HepG2 (cell line): ENCODE results near the gene WDR76. TPM values are rescaled to one million over a fixed set of nuclear protein-coding genes. Genes with fewer than 3 reads are reported as not detected.
A peak's percentile ranks its signal among the peaks of the same experiment; 100 is the strongest.

ENCODE experiments used
- ARHGAP35 ChIP-seq: sonication (generic); formaldehyde crosslinking; IDR thresholded peaks from 2 replicates; pipeline ENCODE4 v1.9.0; 2022; ENCODE audit warnings: mild to moderate bottlenecking, inconsistent platforms, moderate library complexity, missing genetic modification reagents, borderline replicate concordance
- CENPT ChIP-seq: sonication (generic); formaldehyde crosslinking; IDR thresholded peaks from 2 replicates; pipeline ENCODE4 v1.8.0; 2022; ENCODE audit warnings: low read depth, mild to moderate bottlenecking, moderate library complexity, missing genetic modification reagents
- CHD4 ChIP-seq: fragments of 200-600 bp; sonication (generic); IDR thresholded peaks from 2 replicates; pipeline ENCODE4 v1.7.0; 2017; ENCODE audit warnings: mild to moderate bottlenecking, low read length, borderline replicate concordance
- HHEX ChIP-seq: IDR thresholded peaks from 2 replicates; pipeline ENCODE4 v1.6.1; 2016; ENCODE audit warnings: control low read depth
- IKZF1 ChIP-seq: fragments of 450-650 bp; IDR thresholded peaks from 2 replicates; pipeline ENCODE4 v1.7.1; 2016
- MTA3 ChIP-seq: sonication (generic); formaldehyde crosslinking; IDR thresholded peaks from 2 replicates; pipeline ENCODE4 v1.4.0; 2020; ENCODE audit warnings: missing genetic modification reagents
- NFKBIZ ChIP-seq: IDR thresholded peaks from 2 replicates; pipeline ENCODE4 v1.6.1; 2018; ENCODE audit warnings: missing genetic modification reagents, missing compliant biosample characterization
- SIX1 ChIP-seq: sonication (generic); formaldehyde crosslinking; IDR thresholded peaks from 2 replicates; pipeline ENCODE4 v1.4.0; 2020; ENCODE audit warnings: missing genetic modification reagents, borderline replicate concordance
- ZC3H13 ChIP-seq: sonication (generic); formaldehyde crosslinking; IDR thresholded peaks from 2 replicates; pipeline ENCODE4 v1.8.1; 2023; ENCODE audit warnings: mild to moderate bottlenecking, missing genetic modification reagents, moderate library complexity
- ZFYVE20 ChIP-seq: sonication (generic); formaldehyde crosslinking; IDR thresholded peaks from 2 replicates; pipeline ENCODE4 v1.8.0; 2023; ENCODE audit warnings: low read depth, mild to moderate bottlenecking, moderate library complexity, missing genetic modification reagents, borderline replicate concordance
- ZNF446 ChIP-seq: sonication (generic); formaldehyde crosslinking; IDR thresholded peaks from 2 replicates; pipeline ENCODE4 v1.5.0; 2020; ENCODE audit warnings: mild to moderate bottlenecking, missing genetic modification reagents
- ZNF501 ChIP-seq: sonication (generic); formaldehyde crosslinking; IDR thresholded peaks from 2 replicates; pipeline ENCODE4 v1.5.1; 2020; ENCODE audit warnings: mild to moderate bottlenecking, moderate library complexity, missing genetic modification reagents
- polyA plus RNA-seq, 8 experiments: library from polyadenylated mRNA; depleted of rRNA in 3 of 8; stranded (reverse) in 7 of 8; unstranded in 1 of 8; fragments of >200 nt; fragmentation: Illumina TruSeq in 4 of 8; extraction: Trizol in 4 of 8; gene quantifications; 2 replicates each; pipeline versions ENCODE4 v1.2.1 to v1.2.3, GENCODE V29; 2011 to 2016; ENCODE audit warnings: low read depth in 4 of 8, missing spikeins in 1 of 8, mixed read lengths in 1 of 8; ENCODE audit not compliant: insufficient read depth in 1 of 8
- total RNA-seq, 5 experiments: library from RNA; depleted of rRNA; stranded (reverse); fragments of >200 nt; fragmentation: Illumina TruSeq; extraction: Trizol; gene quantifications; 2 replicates each; pipeline ENCODE4 v1.2.3, GENCODE V29; 2016; ENCODE audit warnings: low read depth in 1 of 5
- TF ChIP-seq, protein P1 (sequence below): sonication (generic); formaldehyde crosslinking; IDR thresholded peaks from 2 replicates; pipeline ENCODE4 v1.5.1; 2020; ENCODE audit warnings: missing genetic modification reagents, mild to moderate bottlenecking, borderline replicate concordance
- TF ChIP-seq, protein P2 (sequence below), 2 experiments: sonication (generic) in 1 of 2; formaldehyde crosslinking in 1 of 2; IDR thresholded peaks; 2 replicates each; pipeline versions ENCODE4 v1.4.0 to v1.6.1; 2018 to 2020; ENCODE audit warnings: missing genetic modification reagents in 2 of 2, borderline replicate concordance in 1 of 2, low read depth in 1 of 2, mild to moderate bottlenecking in 1 of 2, missing biosample characterization in 1 of 2
- TF ChIP-seq, protein P3 (sequence below): sonication (generic); formaldehyde crosslinking; IDR thresholded peaks from 2 replicates; pipeline ENCODE4 v1.5.0; 2020; ENCODE audit warnings: missing genetic modification reagents
- TF ChIP-seq, protein P4 (sequence below): IDR thresholded peaks from 2 replicates; pipeline ENCODE4 v1.6.1; 2016; ENCODE audit warnings: missing biosample characterization, missing genetic modification reagents, low read depth
- TF ChIP-seq, protein P5 (sequence below): sonication (generic); formaldehyde crosslinking; IDR thresholded peaks from 2 replicates; pipeline ENCODE4 v1.8.1; 2023; ENCODE audit warnings: mild to moderate bottlenecking, moderate library complexity, missing genetic modification reagents

The WDR76 gene
- total and polyA plus RNA-seq, 2 of the 13 experiments (the other 11 are each of a cell fraction or from before 2014, with no cell fraction given), result 1.1 to 9.7 TPM

DNA sequence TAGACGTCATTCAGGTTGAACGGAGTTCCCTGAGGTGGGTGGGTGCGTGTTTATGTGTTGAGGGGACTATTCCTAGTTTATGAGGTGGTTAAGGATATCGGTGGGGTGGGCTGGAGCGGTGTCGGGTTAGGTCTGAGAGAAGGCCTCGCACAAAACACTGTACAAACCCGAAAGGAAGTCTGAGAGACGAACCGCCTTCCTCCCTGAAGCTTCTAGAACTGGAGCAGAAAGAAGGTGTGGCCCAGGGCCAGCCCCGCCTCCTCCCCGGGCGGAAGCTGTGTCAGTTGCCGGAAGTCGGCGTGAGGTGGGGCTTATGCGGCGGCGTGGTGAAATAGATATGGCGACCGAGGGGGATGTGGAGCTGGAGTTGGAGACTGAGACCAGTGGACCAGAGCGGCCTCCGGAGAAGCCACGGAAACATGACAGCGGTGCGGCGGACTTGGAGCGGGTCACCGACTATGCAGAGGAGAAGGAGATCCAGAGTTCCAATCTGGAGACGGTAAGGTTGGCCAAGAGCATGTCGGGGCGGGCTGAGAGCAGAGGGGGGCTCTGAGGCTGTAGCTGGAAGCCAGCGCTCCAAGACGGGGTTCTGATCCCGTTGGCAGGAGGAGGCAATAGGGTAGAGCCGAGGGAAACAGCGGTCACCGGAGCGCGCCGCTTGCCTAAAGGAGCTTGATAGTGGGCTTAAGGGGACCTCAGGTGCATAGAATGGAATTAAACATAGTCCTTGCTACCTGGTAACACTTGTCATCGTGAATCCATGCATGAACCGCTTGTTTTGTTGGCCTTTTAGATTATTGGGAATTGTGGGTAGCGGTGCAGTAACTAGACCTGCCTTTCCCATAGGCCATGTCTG, 26.3 kb upstream of the WDR76 start, which contains the start of gene HYPK (continued):
- TF ChIP-seq, protein P1, sequence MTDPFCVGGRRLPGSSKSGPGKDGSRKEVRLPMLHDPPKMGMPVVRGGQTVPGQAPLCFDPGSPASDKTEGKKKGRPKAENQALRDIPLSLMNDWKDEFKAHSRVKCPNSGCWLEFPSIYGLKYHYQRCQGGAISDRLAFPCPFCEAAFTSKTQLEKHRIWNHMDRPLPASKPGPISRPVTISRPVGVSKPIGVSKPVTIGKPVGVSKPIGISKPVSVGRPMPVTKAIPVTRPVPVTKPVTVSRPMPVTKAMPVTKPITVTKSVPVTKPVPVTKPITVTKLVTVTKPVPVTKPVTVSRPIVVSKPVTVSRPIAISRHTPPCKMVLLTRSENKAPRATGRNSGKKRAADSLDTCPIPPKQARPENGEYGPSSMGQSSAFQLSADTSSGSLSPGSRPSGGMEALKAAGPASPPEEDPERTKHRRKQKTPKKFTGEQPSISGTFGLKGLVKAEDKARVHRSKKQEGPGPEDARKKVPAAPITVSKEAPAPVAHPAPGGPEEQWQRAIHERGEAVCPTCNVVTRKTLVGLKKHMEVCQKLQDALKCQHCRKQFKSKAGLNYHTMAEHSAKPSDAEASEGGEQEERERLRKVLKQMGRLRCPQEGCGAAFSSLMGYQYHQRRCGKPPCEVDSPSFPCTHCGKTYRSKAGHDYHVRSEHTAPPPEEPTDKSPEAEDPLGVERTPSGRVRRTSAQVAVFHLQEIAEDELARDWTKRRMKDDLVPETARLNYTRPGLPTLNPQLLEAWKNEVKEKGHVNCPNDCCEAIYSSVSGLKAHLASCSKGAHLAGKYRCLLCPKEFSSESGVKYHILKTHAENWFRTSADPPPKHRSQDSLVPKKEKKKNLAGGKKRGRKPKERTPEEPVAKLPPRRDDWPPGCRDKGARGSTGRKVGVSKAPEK, result no peak
- TF ChIP-seq CENPT (CRISPR knock-in tag) (0 out of 2 replicates have a peak, but pooled peaks have one; percentile 79), CHD4 (no peak), SIX1 (peak; percentile 45; the same call in 1 of the 2 replicates), HHEX (CRISPR knock-in tag) (no peak), ZNF446 (CRISPR knock-in tag) (no peak), MTA3 (CRISPR knock-in tag) (no peak), ZFYVE20 (CRISPR knock-in tag) (no peak), IKZF1 (no peak), ARHGAP35 (CRISPR knock-in tag) (no peak; the same call in 1 of the 2 replicates), ZNF501 (CRISPR knock-in tag) (peak; percentile 93), NFKBIZ (CRISPR knock-in tag) (no peak), ZC3H13 (CRISPR knock-in tag) (peak; percentile 82; the same call in 1 of the 2 replicates)
- TF ChIP-seq, protein P2, sequence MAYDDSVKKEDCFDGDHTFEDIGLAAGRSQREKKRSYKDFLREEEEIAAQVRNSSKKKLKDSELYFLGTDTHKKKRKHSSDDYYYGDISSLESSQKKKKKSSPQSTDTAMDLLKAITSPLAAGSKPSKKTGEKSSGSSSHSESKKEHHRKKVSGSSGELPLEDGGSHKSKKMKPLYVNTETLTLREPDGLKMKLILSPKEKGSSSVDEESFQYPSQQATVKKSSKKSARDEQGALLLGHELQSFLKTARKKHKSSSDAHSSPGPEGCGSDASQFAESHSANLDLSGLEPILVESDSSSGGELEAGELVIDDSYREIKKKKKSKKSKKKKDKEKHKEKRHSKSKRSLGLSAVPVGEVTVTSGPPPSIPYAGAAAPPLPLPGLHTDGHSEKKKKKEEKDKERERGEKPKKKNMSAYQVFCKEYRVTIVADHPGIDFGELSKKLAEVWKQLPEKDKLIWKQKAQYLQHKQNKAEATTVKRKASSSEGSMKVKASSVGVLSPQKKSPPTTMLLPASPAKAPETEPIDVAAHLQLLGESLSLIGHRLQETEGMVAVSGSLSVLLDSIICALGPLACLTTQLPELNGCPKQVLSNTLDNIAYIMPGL (CRISPR knock-in tag; IDR thresholded peaks at IDR 0.05; ENCODE audit: borderline replicate concordance in 1 of 2, low read depth in 1 of 2), result peak; percentile 79 to 81; a peak in 2 of 4 replicates
- TF ChIP-seq, protein P3, sequence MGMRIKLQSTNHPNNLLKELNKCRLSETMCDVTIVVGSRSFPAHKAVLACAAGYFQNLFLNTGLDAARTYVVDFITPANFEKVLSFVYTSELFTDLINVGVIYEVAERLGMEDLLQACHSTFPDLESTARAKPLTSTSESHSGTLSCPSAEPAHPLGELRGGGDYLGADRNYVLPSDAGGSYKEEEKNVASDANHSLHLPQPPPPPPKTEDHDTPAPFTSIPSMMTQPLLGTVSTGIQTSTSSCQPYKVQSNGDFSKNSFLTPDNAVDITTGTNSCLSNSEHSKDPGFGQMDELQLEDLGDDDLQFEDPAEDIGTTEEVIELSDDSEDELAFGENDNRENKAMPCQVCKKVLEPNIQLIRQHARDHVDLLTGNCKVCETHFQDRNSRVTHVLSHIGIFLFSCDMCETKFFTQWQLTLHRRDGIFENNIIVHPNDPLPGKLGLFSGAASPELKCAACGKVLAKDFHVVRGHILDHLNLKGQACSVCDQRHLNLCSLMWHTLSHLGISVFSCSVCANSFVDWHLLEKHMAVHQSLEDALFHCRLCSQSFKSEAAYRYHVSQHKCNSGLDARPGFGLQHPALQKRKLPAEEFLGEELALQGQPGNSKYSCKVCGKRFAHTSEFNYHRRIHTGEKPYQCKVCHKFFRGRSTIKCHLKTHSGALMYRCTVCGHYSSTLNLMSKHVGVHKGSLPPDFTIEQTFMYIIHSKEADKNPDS (CRISPR knock-in tag), result no peak
- TF ChIP-seq, protein P4, sequence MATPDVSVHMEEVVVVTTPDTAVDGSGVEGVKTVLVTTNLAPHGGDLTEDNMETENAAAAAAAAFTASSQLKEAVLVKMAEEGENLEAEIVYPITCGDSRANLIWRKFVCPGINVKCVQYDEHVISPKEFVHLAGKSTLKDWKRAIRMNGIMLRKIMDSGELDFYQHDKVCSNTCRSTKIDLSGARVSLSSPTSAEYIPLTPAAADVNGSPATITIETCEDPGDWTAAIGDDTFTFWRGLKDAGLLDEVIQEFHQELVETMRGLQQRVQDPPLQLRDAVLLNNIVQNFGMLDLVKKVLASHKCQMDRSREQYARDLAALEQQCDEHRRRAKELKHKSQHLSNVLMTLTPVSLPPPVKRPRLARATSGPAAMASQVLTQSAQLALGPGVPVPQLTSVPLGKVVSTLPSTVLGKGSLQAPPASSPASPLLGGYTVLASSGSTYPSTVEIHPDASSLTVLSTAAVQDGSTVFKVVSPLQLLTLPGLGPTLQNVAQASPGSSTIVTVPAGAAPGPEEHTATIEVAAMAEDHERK (CRISPR knock-in tag), result no peak
- TF ChIP-seq, protein P5, sequence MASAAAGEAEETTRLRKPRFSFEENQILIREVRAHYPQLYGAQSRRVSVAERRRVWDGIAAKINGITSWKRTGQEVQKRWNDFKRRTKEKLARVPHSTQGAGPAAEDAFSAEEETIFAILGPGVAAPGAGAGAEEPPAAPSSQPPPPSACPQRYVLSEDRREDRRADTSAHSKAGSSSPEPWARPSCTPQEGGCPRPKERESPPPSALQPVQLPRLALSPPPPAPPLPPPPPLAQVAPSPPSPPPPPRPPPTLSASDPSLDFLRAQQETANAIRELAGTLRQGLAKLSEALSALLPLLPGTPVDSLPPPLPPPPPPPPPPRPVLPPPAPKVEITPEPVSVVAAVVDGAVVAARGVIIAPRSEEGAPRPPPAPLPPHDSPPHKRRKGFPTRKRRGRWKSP (CRISPR knock-in tag), result peak; percentile 47; the same call in 1 of the 2 replicates
